BLaER1 treated with 17β-estradiol and CSF1 and Interleukin-3, amounts not matched to agents 10 nM and 100 nM (cell line): ENCODE measurements around the gene PPP1CA.

Experiments used
- H3K27ac ChIP-seq, 11 experiments: shearing (Covaris generic); formaldehyde crosslinking; 2 replicates each; pipeline ENCODE4 v1.8.1; 2022
- H3K27me3 ChIP-seq, 11 experiments: shearing (Covaris generic); formaldehyde crosslinking; 2 replicates each; pipeline ENCODE4 v1.8.1; 2022
- H3K36me3 ChIP-seq, 11 experiments: shearing (Covaris generic); formaldehyde crosslinking; 2 replicates each; pipeline ENCODE4 v1.8.1; 2022
- H3K4me1 ChIP-seq, 10 experiments: shearing (Covaris generic); formaldehyde crosslinking; 2 replicates each; pipeline ENCODE4 v1.8.1; 2022
- H3K4me2 ChIP-seq, 11 experiments: shearing (Covaris generic); formaldehyde crosslinking; 2 replicates each; pipeline ENCODE4 v1.8.1; 2022
- H3K4me3 ChIP-seq, 10 experiments: shearing (Covaris generic); formaldehyde crosslinking; 2 replicates each; pipeline ENCODE4 v1.8.1; 2022
- H3K9ac ChIP-seq, 11 experiments: shearing (Covaris generic); formaldehyde crosslinking; 2 replicates each; pipeline ENCODE4 v1.8.1; 2022
- H3K9me3 ChIP-seq, 11 experiments: shearing (Covaris generic); formaldehyde crosslinking; replicated peaks in 1 of 11; 2 replicates each; pipeline ENCODE4 v1.8.1; 2022
- H4K20me1 ChIP-seq, 11 experiments: shearing (Covaris generic); formaldehyde crosslinking; 2 replicates each; pipeline ENCODE4 v1.8.1; 2022
- Cebpa-rat ChIP-seq, 11 experiments: shearing (Covaris generic); IDR thresholded peaks; 2 replicates each; pipeline ENCODE4 v1.8.1; 2022

The PPP1CA gene

GRCh38 chr11:67416416-67417335 is 15.0 kb upstream of the PPP1CA start:
- Histone ChIP-seq H3K4me2 (peak overlapping the region; percentile 77 to 100 (median 99)), H3K9ac (peak overlapping the region in 7 of 11 experiments; percentile 15 to 92 (median 28); a peak in 10 of 22 replicates), H3K4me1 (peaks cover 69 to 97% (median 88%) of the 10 kb centered on the region in 10 experiments), H3K36me3 (no peaks in the 10 kb centered on the region), H3K4me3 (peak overlapping the region in 3 of 10 experiments; percentile 3 to 26 (median 17); a peak in 1 of 20 replicates), H3K27ac (peak overlapping the region in 6 of 11 experiments; percentile 25 to 59 (median 44); a peak in 7 of 22 replicates), H3K27me3 (peaks cover 16 to 46% (median 31%) of the 10 kb centered on the region in 11 experiments), H3K9me3 (no peaks in the 10 kb centered on the region), H4K20me1 (peaks cover 0 to 44% (median 0%) of the 10 kb centered on the region in 11 experiments; a peak in 10 of 22 replicates)
- TF ChIP-seq Cebpa-rat (IDR thresholded peaks at IDR 0.05): peak in 2 of 11 experiments; percentile 37 to 80; a peak in 3 of 22 replicates

GRCh38 chr11:67415501-67416304 is 14.0 kb upstream of the PPP1CA start, which contains the start of gene CARNS1:
Gene CARNS1 (plus strand): TSS chr11:67415678. CDS start chr11:67416200, 522 bp downstream.
- Histone ChIP-seq H3K9me3 (no peaks in the 10 kb centered on the region), H3K4me3 (peak within 1 kb of the TSS in 3 of 10 experiments; percentile 12 to 23 (median 18); a peak in 4 of 20 replicates), H3K9ac (peak within 1 kb of the TSS in 7 of 11 experiments; percentile 15 to 90 (median 28); a peak in 9 of 22 replicates), H3K4me1 (peaks cover 66 to 100% (median 94%) of the 10 kb centered on the region in 10 experiments), H3K27me3 (peaks cover 16 to 51% (median 31%) of the 10 kb centered on the region in 11 experiments), H3K36me3 (no peaks in the 10 kb centered on the region), H4K20me1 (peaks cover 0 to 54% (median 0%) of the 10 kb centered on the region in 11 experiments; a peak in 10 of 22 replicates), H3K4me2 (peak within 1 kb of the TSS; percentile 77 to 100 (median 99)), H3K27ac (peak within 1 kb of the TSS in 1 of 11 experiments; percentile 59; a peak in 3 of 22 replicates)
- TF ChIP-seq Cebpa-rat (IDR thresholded peaks at IDR 0.05): no peak

GRCh38 chr11:67413266-67413849 is 11.7 kb upstream of the PPP1CA start:
- H3K27me3 ChIP-seq: peaks cover 16 to 46% (median 31%) of the 10 kb centered on the region in 11 experiments
- H3K9ac ChIP-seq: peak overlapping the region in 3 of 11 experiments; percentile 10 to 29 (median 12); a peak in 4 of 22 replicates
- H3K4me1 ChIP-seq: peaks cover 63 to 100% (median 94%) of the 10 kb centered on the region in 10 experiments
- no peak overlapping the region for H3K4me3 ChIP-seq
- no peaks in the 10 kb centered on the region for H3K9me3 ChIP-seq
- no peaks in the 10 kb centered on the region for H3K36me3 ChIP-seq
- H3K4me2 ChIP-seq: peak overlapping the region; percentile 28 to 100 (median 97); a peak in 20 of 22 replicates
- no peak overlapping the region for H3K27ac ChIP-seq
- peaks cover 0 to 63% (median 0%) of the 10 kb centered on the region in 11 experiments; a peak in 9 of 22 replicates for H4K20me1 ChIP-seq
- TF ChIP-seq Cebpa-rat (IDR thresholded peaks at IDR 0.05): no peak

GRCh38 chr11:67412495-67413179 is 11.0 kb upstream of the PPP1CA start:
- H3K27me3 ChIP-seq: peaks cover 16 to 39% (median 31%) of the 10 kb centered on the region in 11 experiments
- H3K9me3 ChIP-seq: no peaks in the 10 kb centered on the region
- H3K9ac ChIP-seq: peak overlapping the region in 2 of 11 experiments; percentile 12 to 29; a peak in 3 of 22 replicates
- no peaks in the 10 kb centered on the region for H3K36me3 ChIP-seq
- peaks cover 0 to 60% (median 0%) of the 10 kb centered on the region in 11 experiments; a peak in 8 of 22 replicates for H4K20me1 ChIP-seq
- TF ChIP-seq Cebpa-rat (IDR thresholded peaks at IDR 0.05): no peak
- H3K4me1 ChIP-seq: peaks cover 63 to 100% (median 94%) of the 10 kb centered on the region in 10 experiments
- H3K4me3 ChIP-seq: no peak overlapping the region
- no peak overlapping the region for H3K27ac ChIP-seq
- H3K4me2 ChIP-seq: peak overlapping the region; percentile 28 to 100 (median 97); a peak in 21 of 22 replicates

GRCh38 chr11:67411785-67412152 is 10.1 kb upstream of the PPP1CA start:
- H3K4me2 ChIP-seq: peak overlapping the region in 9 of 11 experiments; percentile 37 to 100 (median 98); a peak in 18 of 22 replicates

GRCh38 chr11:67410984-67411784 is 9.5 kb upstream of the PPP1CA start:
- H3K4me2 ChIP-seq: peak overlapping the region in 10 of 11 experiments; percentile 77 to 100 (median 98); a peak in 19 of 22 replicates
- H3K4me3 ChIP-seq: no peak overlapping the region
- H3K36me3 ChIP-seq: peaks cover 0 to under 1% (median 0%) of the 10 kb centered on the region in 11 experiments; a peak in 1 of 22 replicates
- peaks cover 0 to 64% (median under 1%) of the 10 kb centered on the region in 11 experiments; a peak in 10 of 22 replicates for H4K20me1 ChIP-seq
- peak overlapping the region in 1 of 11 experiments; percentile 87; a peak in 1 of 22 replicates for H3K27ac ChIP-seq
- no peaks in the 10 kb centered on the region for H3K9me3 ChIP-seq
- H3K9ac ChIP-seq: peak overlapping the region in 3 of 11 experiments; percentile 26 to 77 (median 67); a peak in 4 of 22 replicates
- H3K27me3 ChIP-seq: peaks cover 16 to 32% (median 29%) of the 10 kb centered on the region in 11 experiments
- TF ChIP-seq Cebpa-rat (IDR thresholded peaks at IDR 0.05): no peak
- H3K4me1 ChIP-seq: peaks cover 63 to 100% (median 94%) of the 10 kb centered on the region in 10 experiments

More at GRCh38 chr11:67411785-67412152, 10.1 kb upstream of the PPP1CA start:
- Histone ChIP-seq H3K4me3 (no peak overlapping the region), H3K27ac (no peak overlapping the region), H3K4me1 (peaks cover 63 to 100% (median 94%) of the 10 kb centered on the region in 10 experiments), H3K36me3 (no peaks in the 10 kb centered on the region), H4K20me1 (peaks cover 0 to 60% (median 0%) of the 10 kb centered on the region in 11 experiments; a peak in 9 of 22 replicates), H3K27me3 (peaks cover 16 to 34% (median 31%) of the 10 kb centered on the region in 11 experiments), H3K9me3 (no peaks in the 10 kb centered on the region), H3K9ac (peak overlapping the region in 1 of 11 experiments; percentile 29; a peak in 1 of 22 replicates)
- no peak for TF ChIP-seq Cebpa-rat (IDR thresholded peaks at IDR 0.05)
